ENCODE measurements around the gene LOXL3.

- no peak for TF ChIP-seq EZH2 (IDR thresholded peaks at IDR 0.05; ENCODE audit: insufficient read depth, low read length)
- TF ChIP-seq CTCF (IDR thresholded peaks at IDR 0.05; ENCODE audit: insufficient read depth, low read depth, low read length): peak; percentile 88
Observed at GRCh38 chr2:74482801-74483674, 70.7 kb downstream of the LOXL3 start, which contains the start of the genes CCDC142 and TTC31.

Measured in astrocyte (in vitro differentiated cells and primary cell).